ENCODE data around the gene FAM89A. TPM values are rescaled to one million over a fixed set of nuclear protein-coding genes. Genes with fewer than 3 reads are reported as not detected.

FAM89A gene
- total and polyA plus RNA-seq, 9 of the 15 experiments (the other 6 are each of a cell fraction or from before 2014, with no cell fraction given): 8.7 to 66.2 (median 43.3) TPM

- no peak for TF ChIP-seq ZNF277 (CRISPR knock-in tag; IDR thresholded peaks at IDR 0.05; ENCODE audit: borderline replicate concordance)
- TF ChIP-seq ETS2 (tag; IDR thresholded peaks at IDR 0.05; ENCODE audit: borderline replicate concordance, poor library complexity, severe bottlenecking): no peak
- no peak for TF ChIP-seq ERF (CRISPR knock-in tag; IDR thresholded peaks at IDR 0.05)
- no peak for TF ChIP-seq CHD1 (IDR thresholded peaks at IDR 0.05; ENCODE audit: low read length)
- TF ChIP-seq ZNF57 (CRISPR knock-in tag; IDR thresholded peaks at IDR 0.05): no peak
- no peak for TF ChIP-seq CHD2 (IDR thresholded peaks at IDR 0.05; ENCODE audit: low read depth, low read length)
- 0 out of 2 replicates have a peak, but pooled peaks have one; percentile 4 for TF ChIP-seq DLX4 (CRISPR knock-in tag; IDR thresholded peaks at IDR 0.05)
- TF ChIP-seq POLR2AphosphoS5 (IDR thresholded peaks at IDR 0.05; ENCODE audit: control insufficient read depth, insufficient read depth, low read depth, low read length): peak; percentile 9; the same call in 1 of the 2 replicates
- TF ChIP-seq ZNF584 (CRISPR knock-in tag; IDR thresholded peaks at IDR 0.05; ENCODE audit: low read depth): no peak
- TF ChIP-seq TEAD1 (CRISPR knock-in tag; IDR thresholded peaks at IDR 0.05): no peak
- TF ChIP-seq ZNF668 (CRISPR knock-in tag; IDR thresholded peaks at IDR 0.05): no peak
- TF ChIP-seq PHF20 (IDR thresholded peaks at IDR 0.05; ENCODE audit: partially characterized antibody): no peak
- TF ChIP-seq CTCF (IDR thresholded peaks at IDR 0.05 in 2 of 3, conservative IDR thresholded peaks at IDR 0.05 in 1 of 3; ENCODE audit: insufficient read depth in 2 of 3, low read depth in 1 of 3, low read length in 3 of 3): 0 out of 6 replicates have a peak, but pooled peaks of 1 of the 3 experiments have one; percentile 0
- no peak for TF ChIP-seq ZNF511 (CRISPR knock-in tag; IDR thresholded peaks at IDR 0.05)
- TF ChIP-seq ZBTB34 (CRISPR knock-in tag; IDR thresholded peaks at IDR 0.05): no peak
- TF ChIP-seq ZBTB9 (CRISPR knock-in tag; IDR thresholded peaks at IDR 0.05): no peak
- no peak for TF ChIP-seq ATF6 (CRISPR knock-in tag; IDR thresholded peaks at IDR 0.05)
Measured at GRCh38 chr1:231000639-231001038, 39.4 kb downstream of the FAM89A start (continued).

All from K562 (cell line).